Lower leg skin (tissue), 4 donors: ENCODE data around the gene TLR4. TPM values are rescaled to one million over a fixed set of nuclear protein-coding genes. Genes with fewer than 3 reads are reported as not detected.

Experiments
- DNase-seq, 2 donors: peaks; one replicate each; pipeline ENCODE4 v3.0.0-alpha.2; 2019; ENCODE audit warnings: low spot score in 2 of 2
- H3K4me3 ChIP-seq: fragments of 200-600 bp; sonication (generic); 2 replicates; pipeline ENCODE4 v1.5.1; 2017; ENCODE audit warnings: mild to moderate bottlenecking, low read depth; ENCODE audit not compliant: poor library complexity, severe bottlenecking
- POLR2A ChIP-seq, 2 donors: fragments of 450-650 bp; IDR thresholded peaks; one replicate each; pipeline ENCODE4 v1.6.1; 2016 to 2017; ENCODE audit warnings: antibody characterized with exemption in 2 of 2, mild to moderate bottlenecking in 1 of 2, moderate library complexity in 1 of 2
- WGBS, 2 donors: methylation state at CpG; one replicate each; pipeline ENCODE4 v1.1.5; 2018; 5-methylcytosine and 5-hydroxymethylcytosine counted together
- intact Hi-C: fragments of 100-400 bp; cut with DNase I; formaldehyde crosslinking; loops from one replicate; pipeline ENCODE4 v1.15.0; 2023; ENCODE audit warnings: low total_unique reads
- total RNA-seq, 4 donors: library from RNA; depleted of rRNA; stranded (reverse); fragments of >200 nt; gene quantifications; one replicate each; pipeline ENCODE4 v1.1.0, GENCODE V29; 2016
- TF ChIP-seq, protein P1 (sequence below), 3 donors: fragments of 450-650 bp; IDR thresholded peaks; one replicate each; pipeline ENCODE4 v1.5.1; 2016; ENCODE audit warnings: antibody characterized with exemption in 3 of 3, mild to moderate bottlenecking in 3 of 3, moderate library complexity in 2 of 3

The TLR4 gene
- total RNA-seq, 4 donors from 2014 or later = 3.9 to 11.3 (median 5.3) TPM

DNA sequence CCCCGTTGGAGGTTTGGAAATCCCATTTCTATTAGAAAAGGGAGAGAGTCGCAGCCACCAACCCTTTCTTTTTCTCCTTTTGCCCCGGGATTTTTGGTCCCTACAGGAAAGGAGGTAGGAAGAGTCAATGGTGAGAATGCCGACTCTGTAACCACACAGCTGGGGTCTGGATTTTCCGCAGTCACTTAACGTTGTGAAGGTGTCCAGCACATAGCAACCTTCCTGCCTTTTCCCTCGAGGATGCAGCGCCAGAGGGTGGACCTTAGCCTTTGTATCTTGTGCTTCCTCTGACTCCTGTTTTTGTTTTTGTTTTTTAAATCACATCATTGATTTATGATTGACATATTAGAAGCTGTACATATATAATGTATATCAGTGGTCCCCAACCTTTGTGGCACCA is 41.4 kb downstream of the TLR4 start:
- intact Hi-C loops = no loop called here
- no peak for DNase-seq
- TF ChIP-seq, protein P1, sequence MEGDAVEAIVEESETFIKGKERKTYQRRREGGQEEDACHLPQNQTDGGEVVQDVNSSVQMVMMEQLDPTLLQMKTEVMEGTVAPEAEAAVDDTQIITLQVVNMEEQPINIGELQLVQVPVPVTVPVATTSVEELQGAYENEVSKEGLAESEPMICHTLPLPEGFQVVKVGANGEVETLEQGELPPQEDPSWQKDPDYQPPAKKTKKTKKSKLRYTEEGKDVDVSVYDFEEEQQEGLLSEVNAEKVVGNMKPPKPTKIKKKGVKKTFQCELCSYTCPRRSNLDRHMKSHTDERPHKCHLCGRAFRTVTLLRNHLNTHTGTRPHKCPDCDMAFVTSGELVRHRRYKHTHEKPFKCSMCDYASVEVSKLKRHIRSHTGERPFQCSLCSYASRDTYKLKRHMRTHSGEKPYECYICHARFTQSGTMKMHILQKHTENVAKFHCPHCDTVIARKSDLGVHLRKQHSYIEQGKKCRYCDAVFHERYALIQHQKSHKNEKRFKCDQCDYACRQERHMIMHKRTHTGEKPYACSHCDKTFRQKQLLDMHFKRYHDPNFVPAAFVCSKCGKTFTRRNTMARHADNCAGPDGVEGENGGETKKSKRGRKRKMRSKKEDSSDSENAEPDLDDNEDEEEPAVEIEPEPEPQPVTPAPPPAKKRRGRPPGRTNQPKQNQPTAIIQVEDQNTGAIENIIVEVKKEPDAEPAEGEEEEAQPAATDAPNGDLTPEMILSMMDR (IDR thresholded peaks at IDR 0.05) = no peak
- TF ChIP-seq POLR2A (IDR thresholded peaks at IDR 0.05) = no peak
- no peak overlapping the region for H3K4me3 ChIP-seq
- 80 to 84% methylated on average over 8 of the region's 8 CpGs for WGBS, 2 donors

DNA sequence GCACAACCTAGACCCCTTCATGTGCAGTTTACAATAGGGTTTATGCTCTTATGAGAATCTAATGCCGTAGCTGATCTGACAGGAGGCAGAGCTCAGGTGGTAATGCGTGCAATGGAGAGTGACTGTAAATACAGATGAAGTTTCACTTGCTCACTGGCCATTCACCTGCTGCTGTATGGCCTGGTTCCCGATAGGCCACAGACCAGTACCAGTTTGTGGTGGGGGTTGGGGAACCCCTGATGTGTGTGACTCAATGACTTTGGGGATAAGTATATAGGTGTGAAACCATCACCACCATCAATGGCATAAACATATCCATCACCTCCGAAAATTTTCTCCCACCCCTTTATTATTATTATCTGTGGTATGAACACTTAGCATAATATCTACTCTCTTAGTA is 42.1 kb downstream of the TLR4 start:
- intact Hi-C loops = no loop called here
- DNase-seq = no peak
- H3K4me3 ChIP-seq = no peak overlapping the region
- WGBS, 2 donors = 68 to 94% methylated on average over 4 of the region's 4 CpGs
- TF ChIP-seq, protein P1 (IDR thresholded peaks at IDR 0.05) = no peak
- no peak for TF ChIP-seq POLR2A (IDR thresholded peaks at IDR 0.05)

DNA sequence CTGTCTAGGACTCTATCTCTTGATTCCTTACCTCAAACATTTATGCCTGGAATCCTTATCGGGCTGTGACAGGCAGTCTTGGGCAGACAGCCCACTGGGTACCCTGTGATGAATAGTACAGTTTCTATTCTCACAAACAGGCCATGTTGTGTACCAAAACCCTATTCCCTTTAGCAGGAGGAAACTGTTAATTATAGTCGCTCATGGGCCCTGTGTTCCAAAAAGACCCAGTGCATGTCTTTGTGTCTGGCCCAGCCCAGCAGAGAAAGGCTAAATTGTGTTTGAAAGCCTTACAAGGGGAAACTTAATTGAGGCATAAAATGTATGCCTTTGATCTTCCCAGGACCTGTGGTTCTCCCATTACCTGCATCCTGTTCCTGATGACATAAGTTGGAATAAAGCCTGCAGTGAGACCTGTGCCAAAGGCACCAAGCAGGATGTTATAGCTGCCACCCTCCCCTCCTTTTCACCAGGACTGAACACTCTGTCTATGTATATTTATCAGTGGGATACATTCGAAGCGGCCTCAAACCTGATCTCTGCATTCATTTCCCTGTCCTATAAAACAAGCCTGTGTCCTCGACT is 43.3 kb downstream of the TLR4 start:
- no peak overlapping the region for H3K4me3 ChIP-seq
- WGBS, 2 donors = 39 to 62% methylated on average over 5 of the region's 5 CpGs
- DNase-seq = no peak
- intact Hi-C loops = no loop called here
- TF ChIP-seq, protein P1 (IDR thresholded peaks at IDR 0.05) = no peak
- no peak for TF ChIP-seq POLR2A (IDR thresholded peaks at IDR 0.05)

DNA sequence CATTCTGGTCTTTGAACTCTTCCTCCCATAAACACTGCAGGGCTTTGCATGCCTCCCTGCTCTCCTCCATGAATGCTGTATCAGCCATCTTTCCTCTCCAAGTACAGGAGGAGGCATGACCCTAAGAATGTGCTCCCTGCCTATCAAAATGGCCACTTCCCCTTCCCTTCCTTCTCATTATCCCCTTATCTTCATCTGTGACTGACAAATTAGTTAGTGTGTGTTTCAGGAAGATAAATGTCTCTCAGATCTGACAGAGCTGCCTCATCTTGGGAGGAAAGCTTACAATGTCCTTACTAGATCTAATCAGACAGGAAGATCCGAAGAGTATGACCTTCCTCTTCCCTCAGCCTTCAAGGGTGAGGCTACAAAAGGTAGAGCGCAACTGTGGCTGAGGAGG is 46.2 kb downstream of the TLR4 start:
- WGBS, 2 donors = 75 to 80% methylated on average over 2 of the region's 2 CpGs
- intact Hi-C loops = no loop called here
- no peak for DNase-seq
- TF ChIP-seq, protein P1 (IDR thresholded peaks at IDR 0.05) = no peak
- no peak for TF ChIP-seq POLR2A (IDR thresholded peaks at IDR 0.05)
- no peak overlapping the region for H3K4me3 ChIP-seq

DNA sequence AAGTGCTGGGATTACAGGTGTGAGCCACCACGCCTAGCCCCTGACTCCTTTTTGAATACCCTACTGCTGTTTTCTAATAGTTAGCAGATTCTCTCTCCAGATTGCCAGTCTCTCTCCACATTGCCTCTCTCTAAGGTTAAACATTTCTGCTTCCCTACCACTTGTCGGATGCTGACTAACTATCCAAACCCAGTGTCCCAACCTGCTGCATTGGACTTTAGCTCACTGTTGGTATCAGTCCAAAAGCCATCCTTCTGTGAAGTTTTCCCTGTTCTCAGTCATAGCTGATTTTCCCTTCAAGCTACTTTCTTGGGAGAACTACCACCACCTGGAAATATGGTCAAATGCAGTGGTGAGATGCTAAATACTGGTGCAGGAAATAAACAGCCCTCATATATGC is 48.7 kb downstream of the TLR4 start:
- intact Hi-C loops = no loop called here
- TF ChIP-seq, protein P1 (IDR thresholded peaks at IDR 0.05) = no peak
- TF ChIP-seq POLR2A (IDR thresholded peaks at IDR 0.05) = no peak
- WGBS, 2 donors = 91 to 96% methylated on average over 2 of the region's 2 CpGs
- DNase-seq = no peak
- no peak overlapping the region for H3K4me3 ChIP-seq

DNA sequence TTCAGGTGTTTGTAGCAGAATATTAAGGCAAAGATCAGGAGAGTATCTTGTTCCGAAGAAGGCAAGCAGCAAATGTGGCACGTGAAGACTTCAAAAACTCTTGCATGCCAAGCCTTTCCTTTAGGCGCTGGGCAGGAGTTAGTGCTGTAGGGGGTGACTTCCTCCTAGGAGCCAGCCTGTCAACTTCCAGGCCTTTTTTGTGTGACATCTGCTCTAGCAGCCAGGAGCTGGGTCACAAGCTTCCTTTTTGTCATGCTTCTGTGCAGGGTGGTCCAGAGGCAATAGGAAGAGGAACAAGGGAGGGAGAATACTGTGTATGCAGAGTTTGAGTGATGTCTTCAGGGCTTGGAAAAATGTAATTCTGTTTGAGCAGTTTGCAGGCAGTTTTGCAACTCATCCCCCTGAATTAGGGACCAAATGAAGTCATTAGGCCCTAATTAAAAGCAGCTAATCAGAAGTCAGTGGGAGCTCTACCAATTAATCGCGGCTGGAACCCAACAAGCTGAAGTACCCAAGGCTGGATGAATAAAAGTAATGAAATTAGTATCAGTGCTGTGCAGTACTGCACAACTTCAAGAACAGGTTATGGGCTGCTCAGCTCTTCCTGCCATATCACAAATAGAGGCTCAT is 53.5 kb downstream of the TLR4 start:
- no peak overlapping the region for H3K4me3 ChIP-seq
- WGBS, 2 donors = 56 to 60% methylated on average over 5 of the region's 5 CpGs
- intact Hi-C loops = no loop called here
- no peak for TF ChIP-seq POLR2A (IDR thresholded peaks at IDR 0.05)
- TF ChIP-seq, protein P1 (IDR thresholded peaks at IDR 0.05) = no peak
- no peak for DNase-seq
